Neural cell (in vitro differentiated cells): Measurements from ENCODE around the gene CELSR2. TPM values are rescaled to one million over a fixed set of nuclear protein-coding genes. Genes with fewer than 3 reads are reported as not detected.

Experiments used
- H2AFZ ChIP-seq: fragments of 200-600, 300-800 bp; sonication (generic), shearing (Covaris generic); 2 replicates; pipeline ENCODE4 v1.6.0; 2014; ENCODE audit warnings: low read depth, mild to moderate bottlenecking, antibody characterized with exemption, low read length, moderate library complexity
- H3F3A ChIP-seq: fragments of 200-600 bp; shearing (Covaris generic); 2 replicates; pipeline ENCODE4 v1.6.1; 2016; ENCODE audit warnings: mild to moderate bottlenecking, moderate library complexity, mixed read lengths, antibody characterized with exemption, low read length; ENCODE audit not compliant: insufficient read depth, poor library complexity, severe bottlenecking
- H3K27ac ChIP-seq: fragments of 200-600, 300-800 bp; sonication (generic), shearing (Covaris generic); 2 replicates; pipeline ENCODE4 v1.5.1; 2014; ENCODE audit warnings: mild to moderate bottlenecking, low read length, moderate library complexity
- H3K27me3 ChIP-seq: fragments of 300-800, 200-600 bp; sonication (generic), shearing (Covaris generic); 2 replicates; pipeline ENCODE4 v1.6.0; 2014; ENCODE audit warnings: mild to moderate bottlenecking, low read depth, low read length, moderate library complexity; ENCODE audit not compliant: insufficient read depth
- H3K36me3 ChIP-seq: fragments of 300-800, 200-600 bp; sonication (generic), shearing (Covaris generic); 2 replicates; pipeline ENCODE4 v1.5.1; 2014; ENCODE audit warnings: mild to moderate bottlenecking, antibody characterized with exemption, low read length, moderate library complexity; ENCODE audit not compliant: insufficient read depth
- H3K4me2 ChIP-seq: fragments of 300-800, 200-600 bp; sonication (generic), shearing (Covaris generic); 2 replicates; pipeline ENCODE4 v1.6.0; 2014; ENCODE audit warnings: mild to moderate bottlenecking, low read length
- H3K4me3 ChIP-seq: fragments of 300-800, 200-600 bp; sonication (generic), shearing (Covaris generic); 2 replicates; pipeline ENCODE4 v1.5.1; 2014; ENCODE audit warnings: mild to moderate bottlenecking, low read length, moderate library complexity
- H3K79me2 ChIP-seq: fragments of 200-600 bp; shearing (Covaris generic); replicated peaks from 2 replicates; pipeline ENCODE4 v1.6.0; 2014; ENCODE audit warnings: mild to moderate bottlenecking, low read length, moderate library complexity; ENCODE audit not compliant: insufficient read depth
- H3K9ac ChIP-seq: fragments of 300-800, 200-600 bp; sonication (generic), shearing (Covaris generic); 2 replicates; pipeline ENCODE4 v1.6.1; 2016; ENCODE audit warnings: mild to moderate bottlenecking, low read length, mixed read lengths
- H3K9me2 ChIP-seq: fragments of 200-600 bp; shearing (Covaris generic); 2 replicates; pipeline ENCODE4 v1.6.1; 2016; ENCODE audit warnings: mild to moderate bottlenecking, low read length, mixed read lengths; ENCODE audit not compliant: insufficient read depth
- H3K9me3 ChIP-seq: fragments of 200-600, 300-800 bp; sonication (generic), shearing (Covaris generic); 2 replicates; pipeline ENCODE4 v1.6.1; 2016; ENCODE audit warnings: mild to moderate bottlenecking, mixed run types, low read length, moderate library complexity, mixed read lengths
- H4K20me1 ChIP-seq: fragments of 200-600 bp; shearing (Covaris generic); 2 replicates; pipeline ENCODE4 v1.6.1; 2016; ENCODE audit warnings: mild to moderate bottlenecking, mixed run types; ENCODE audit not compliant: insufficient read depth
- EP300 ChIP-seq: fragments of 450-650 bp; conservative IDR thresholded peaks from 2 replicates; pipeline ENCODE4 v1.6.1; 2014; ENCODE audit warnings: antibody characterized with exemption, mild to moderate bottlenecking, moderate library complexity; ENCODE audit not compliant: poor library complexity, severe bottlenecking
- MXI1 ChIP-seq: fragments of 450-650 bp; conservative IDR thresholded peaks from 2 replicates; pipeline ENCODE4 v1.6.1; 2014; ENCODE audit warnings: antibody characterized with exemption, mild to moderate bottlenecking; ENCODE audit not compliant: poor library complexity, severe bottlenecking
- POLR2AphosphoS5 ChIP-seq: IDR thresholded peaks from 2 replicates; pipeline ENCODE4 v1.6.1; 2012
- RAD21 ChIP-seq: fragments of 450-650 bp; conservative IDR thresholded peaks from 2 replicates; pipeline ENCODE4 v1.6.1; 2014; ENCODE audit warnings: antibody characterized with exemption, mild to moderate bottlenecking, moderate library complexity
- SMC3 ChIP-seq: fragments of 450-650 bp; conservative IDR thresholded peaks from 2 replicates; pipeline ENCODE4 v1.6.1; 2014; ENCODE audit warnings: antibody characterized with exemption, mild to moderate bottlenecking, moderate library complexity; ENCODE audit not compliant: poor library complexity
- polyA plus RNA-seq: library from polyadenylated mRNA; depleted of rRNA; stranded (reverse); fragments of >200 nt; gene quantifications from 2 replicates; pipeline ENCODE4 v1.2.3, GENCODE V29; 2014
- TF ChIP-seq, protein P1 (sequence below): IDR thresholded peaks from 2 replicates; pipeline ENCODE4 v1.6.1; 2012; ENCODE audit warnings: borderline replicate concordance

CELSR2 gene
- polyA plus RNA-seq, 1 donor from 2014 or later, result 7.9 TPM

DNA sequence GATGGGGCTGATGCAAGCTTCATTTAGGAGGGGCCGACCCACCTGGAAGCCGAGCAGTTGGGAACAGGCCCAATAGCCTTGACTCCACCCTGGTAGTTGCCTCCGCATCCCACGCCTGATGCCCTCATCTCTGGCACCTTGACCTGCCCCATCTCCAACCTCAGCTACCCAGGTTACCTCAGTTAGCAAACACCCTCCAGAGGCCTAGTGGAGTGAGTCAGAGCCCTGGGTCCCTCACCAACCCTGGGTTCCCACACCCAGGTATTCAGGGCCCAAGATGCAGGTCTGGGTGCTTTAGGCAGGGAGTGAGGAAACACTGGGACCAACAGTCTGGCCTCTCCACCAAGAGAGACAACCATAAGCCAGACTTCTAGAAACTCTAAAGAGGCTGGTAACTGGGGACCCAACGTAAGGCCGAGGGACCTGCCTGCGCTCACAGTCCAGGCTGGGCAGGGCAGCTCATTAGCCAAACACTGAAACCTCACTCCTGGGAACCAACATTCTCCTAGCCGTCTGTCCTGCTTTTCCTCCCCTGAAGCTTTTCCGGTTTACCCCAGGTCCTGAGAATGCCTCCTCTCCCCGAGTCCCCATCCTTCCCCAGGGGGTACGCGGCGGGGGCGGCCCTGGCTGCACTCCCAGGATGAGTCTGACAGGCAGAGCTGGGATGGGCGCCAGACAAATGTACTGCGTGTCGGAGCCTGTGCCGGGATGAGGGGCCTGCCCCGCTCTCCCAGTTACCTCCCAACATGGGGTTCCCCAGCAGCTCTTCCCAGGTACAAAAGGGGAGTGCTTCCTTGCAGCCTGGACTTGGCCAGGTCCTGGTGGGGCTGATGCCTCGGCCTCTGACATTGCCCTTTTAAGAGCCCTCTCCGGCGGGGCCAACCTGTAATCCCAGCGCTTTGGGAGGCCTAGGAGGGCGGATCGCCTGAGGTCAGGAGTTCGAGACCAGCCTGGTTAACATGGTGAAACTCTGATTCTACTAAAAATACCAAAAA is 8.9 kb upstream of the CELSR2 start:
- TF ChIP-seq POLR2AphosphoS5 (peak; percentile 2), MXI1 (no peak)
- Histone ChIP-seq H3F3A (no peaks in the 10 kb centered on the region), H3K9ac (no peak overlapping the region), H3K36me3 (peaks cover 15% of the 10 kb centered on the region), H3K79me2 (no peaks in the 10 kb centered on the region), H3K27me3 (no peaks in the 10 kb centered on the region), H3K4me3 (no peak overlapping the region), H3K27ac (no peak overlapping the region), H2AFZ (no peak overlapping the region), H4K20me1 (no peaks in the 10 kb centered on the region), H3K4me2 (no peak overlapping the region), H3K9me3 (no peaks in the 10 kb centered on the region), H3K9me2 (no peaks in the 10 kb centered on the region)

DNA sequence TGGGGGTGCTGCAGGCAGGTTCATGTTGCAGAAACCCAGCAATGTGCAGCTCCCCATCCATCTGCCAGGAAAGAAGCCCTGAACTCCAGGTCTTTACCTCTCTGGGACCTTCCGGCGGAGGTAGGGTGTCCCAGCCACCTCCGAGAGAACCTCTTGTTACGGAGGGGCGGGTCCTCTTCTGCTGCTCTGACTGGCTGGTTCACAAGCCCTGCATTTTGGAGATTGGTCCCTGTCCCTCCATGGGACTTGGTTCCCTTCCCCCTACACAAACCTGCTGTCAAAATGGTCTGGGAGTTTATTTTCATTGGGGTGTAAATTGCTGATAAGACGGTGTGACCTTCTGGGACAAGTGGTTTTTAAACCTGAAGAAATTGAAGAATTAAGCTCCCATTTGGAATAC is 8.0 kb upstream of the CELSR2 start:
- H2AFZ ChIP-seq, result no peak overlapping the region
- no peaks in the 10 kb centered on the region for H4K20me1 ChIP-seq
- H3K9me3 ChIP-seq, result no peaks in the 10 kb centered on the region
- H3K79me2 ChIP-seq, result no peaks in the 10 kb centered on the region
- H3K27me3 ChIP-seq, result no peaks in the 10 kb centered on the region
- H3F3A ChIP-seq, result no peaks in the 10 kb centered on the region
- peaks cover 6% of the 10 kb centered on the region for H3K36me3 ChIP-seq
- H3K4me3 ChIP-seq, result no peak overlapping the region
- H3K9ac ChIP-seq, result no peak overlapping the region
- TF ChIP-seq MXI1 (no peak), SMC3 (no peak), RAD21 (no peak), POLR2AphosphoS5 (no peak)
- TF ChIP-seq, protein P1, sequence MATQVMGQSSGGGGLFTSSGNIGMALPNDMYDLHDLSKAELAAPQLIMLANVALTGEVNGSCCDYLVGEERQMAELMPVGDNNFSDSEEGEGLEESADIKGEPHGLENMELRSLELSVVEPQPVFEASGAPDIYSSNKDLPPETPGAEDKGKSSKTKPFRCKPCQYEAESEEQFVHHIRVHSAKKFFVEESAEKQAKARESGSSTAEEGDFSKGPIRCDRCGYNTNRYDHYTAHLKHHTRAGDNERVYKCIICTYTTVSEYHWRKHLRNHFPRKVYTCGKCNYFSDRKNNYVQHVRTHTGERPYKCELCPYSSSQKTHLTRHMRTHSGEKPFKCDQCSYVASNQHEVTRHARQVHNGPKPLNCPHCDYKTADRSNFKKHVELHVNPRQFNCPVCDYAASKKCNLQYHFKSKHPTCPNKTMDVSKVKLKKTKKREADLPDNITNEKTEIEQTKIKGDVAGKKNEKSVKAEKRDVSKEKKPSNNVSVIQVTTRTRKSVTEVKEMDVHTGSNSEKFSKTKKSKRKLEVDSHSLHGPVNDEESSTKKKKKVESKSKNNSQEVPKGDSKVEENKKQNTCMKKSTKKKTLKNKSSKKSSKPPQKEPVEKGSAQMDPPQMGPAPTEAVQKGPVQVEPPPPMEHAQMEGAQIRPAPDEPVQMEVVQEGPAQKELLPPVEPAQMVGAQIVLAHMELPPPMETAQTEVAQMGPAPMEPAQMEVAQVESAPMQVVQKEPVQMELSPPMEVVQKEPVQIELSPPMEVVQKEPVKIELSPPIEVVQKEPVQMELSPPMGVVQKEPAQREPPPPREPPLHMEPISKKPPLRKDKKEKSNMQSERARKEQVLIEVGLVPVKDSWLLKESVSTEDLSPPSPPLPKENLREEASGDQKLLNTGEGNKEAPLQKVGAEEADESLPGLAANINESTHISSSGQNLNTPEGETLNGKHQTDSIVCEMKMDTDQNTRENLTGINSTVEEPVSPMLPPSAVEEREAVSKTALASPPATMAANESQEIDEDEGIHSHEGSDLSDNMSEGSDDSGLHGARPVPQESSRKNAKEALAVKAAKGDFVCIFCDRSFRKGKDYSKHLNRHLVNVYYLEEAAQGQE, result no peak
- no peaks in the 10 kb centered on the region for H3K9me2 ChIP-seq
- no peak overlapping the region for H3K4me2 ChIP-seq
- no peak overlapping the region for H3K27ac ChIP-seq

DNA sequence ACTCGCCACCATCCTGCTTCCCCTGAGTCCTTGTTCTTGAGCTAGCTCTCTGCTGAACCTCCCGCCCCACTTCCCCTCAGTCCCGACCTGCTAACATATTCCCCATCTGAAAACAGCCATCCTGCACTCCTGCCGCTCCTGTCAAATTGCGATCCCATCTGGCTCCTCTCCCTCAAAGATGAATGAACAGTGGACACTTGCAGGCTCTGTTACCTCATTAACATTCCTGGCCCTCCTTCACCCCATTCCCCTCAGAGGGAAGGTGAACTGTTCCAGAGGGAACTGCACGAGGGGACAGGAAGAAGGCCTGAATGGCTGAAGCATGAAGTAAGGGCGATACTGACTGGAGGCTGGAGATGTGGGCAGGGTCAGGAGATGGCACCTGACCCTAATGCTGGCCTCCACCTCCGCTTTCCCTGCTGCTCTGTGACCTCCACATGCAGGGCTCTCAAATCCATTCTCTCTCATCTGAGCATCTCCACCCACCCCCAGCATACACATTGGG is 7.4 kb upstream of the CELSR2 start:
- H3K27me3 ChIP-seq, result no peaks in the 10 kb centered on the region
- no peaks in the 10 kb centered on the region for H3K79me2 ChIP-seq
- H3K4me2 ChIP-seq, result no peak overlapping the region
- H3K9me3 ChIP-seq, result no peaks in the 10 kb centered on the region
- no peak overlapping the region for H2AFZ ChIP-seq
- no peaks in the 10 kb centered on the region for H3F3A ChIP-seq
- no peaks in the 10 kb centered on the region for H3K9me2 ChIP-seq
- no peak overlapping the region for H3K9ac ChIP-seq
- H3K4me3 ChIP-seq, result no peak overlapping the region
- TF ChIP-seq POLR2AphosphoS5 (peak; percentile 10), EP300 (no peak)
- peaks cover 6% of the 10 kb centered on the region for H3K36me3 ChIP-seq
- H4K20me1 ChIP-seq, result no peaks in the 10 kb centered on the region
- H3K27ac ChIP-seq, result no peak overlapping the region
